ENCODE measurements around the gene ANKRD12.

DNA sequence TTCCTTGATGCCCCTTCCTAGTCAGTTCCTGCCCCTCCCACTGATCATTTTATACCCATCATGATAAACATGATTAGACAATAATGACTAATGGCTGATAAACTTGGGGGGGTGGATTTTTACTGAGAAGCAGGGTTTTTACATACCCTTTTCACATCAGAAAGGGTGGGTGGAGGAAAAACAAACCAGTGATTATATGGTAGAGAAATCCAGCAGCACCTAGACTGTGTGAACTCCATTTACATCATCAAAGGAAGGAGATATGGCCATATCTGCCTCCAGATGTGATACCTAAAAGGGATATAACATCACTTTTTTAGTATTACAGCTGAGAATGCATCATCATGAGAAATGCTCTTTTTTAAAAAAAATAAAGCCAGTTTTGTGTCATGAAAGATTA, 89.9 kb downstream of the ANKRD12 start:
- TF ChIP-seq, protein P1, sequence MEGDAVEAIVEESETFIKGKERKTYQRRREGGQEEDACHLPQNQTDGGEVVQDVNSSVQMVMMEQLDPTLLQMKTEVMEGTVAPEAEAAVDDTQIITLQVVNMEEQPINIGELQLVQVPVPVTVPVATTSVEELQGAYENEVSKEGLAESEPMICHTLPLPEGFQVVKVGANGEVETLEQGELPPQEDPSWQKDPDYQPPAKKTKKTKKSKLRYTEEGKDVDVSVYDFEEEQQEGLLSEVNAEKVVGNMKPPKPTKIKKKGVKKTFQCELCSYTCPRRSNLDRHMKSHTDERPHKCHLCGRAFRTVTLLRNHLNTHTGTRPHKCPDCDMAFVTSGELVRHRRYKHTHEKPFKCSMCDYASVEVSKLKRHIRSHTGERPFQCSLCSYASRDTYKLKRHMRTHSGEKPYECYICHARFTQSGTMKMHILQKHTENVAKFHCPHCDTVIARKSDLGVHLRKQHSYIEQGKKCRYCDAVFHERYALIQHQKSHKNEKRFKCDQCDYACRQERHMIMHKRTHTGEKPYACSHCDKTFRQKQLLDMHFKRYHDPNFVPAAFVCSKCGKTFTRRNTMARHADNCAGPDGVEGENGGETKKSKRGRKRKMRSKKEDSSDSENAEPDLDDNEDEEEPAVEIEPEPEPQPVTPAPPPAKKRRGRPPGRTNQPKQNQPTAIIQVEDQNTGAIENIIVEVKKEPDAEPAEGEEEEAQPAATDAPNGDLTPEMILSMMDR (IDR thresholded peaks at IDR 0.05): no peak
- TF ChIP-seq POLR2A (IDR thresholded peaks at IDR 0.05): no peak
